ENCODE data around the gene TC2N. TPM values are rescaled to one million over a fixed set of nuclear protein-coding genes. Genes with fewer than 3 reads are reported as not detected.

TC2N gene
- total RNA-seq, 1 experiment from 2014 or later: 7.7 TPM

- Histone ChIP-seq H3K4me2 (no peak overlapping the region), H3F3A (ENCODE audit: insufficient read depth, low read depth) (no peaks in the 10 kb centered on the region), H3K9me2 (ENCODE audit: insufficient read depth) (no peaks in the 10 kb centered on the region), H4K20me1 (ENCODE audit: insufficient read depth) (no peaks in the 10 kb centered on the region), H2AFZ (no peak overlapping the region), H3K79me2 (ENCODE audit: low read depth) (no peaks in the 10 kb centered on the region), H3K36me3 (ENCODE audit: low read depth) (no peaks in the 10 kb centered on the region), H3K4me3 (no peak overlapping the region), H3K27ac (no peak overlapping the region), H3K4me1 (replicated peaks; ENCODE audit: insufficient read depth) (no peaks in the 10 kb centered on the region), H3K27me3 (ENCODE audit: insufficient read depth, low read depth) (no peaks in the 10 kb centered on the region), H3K9me3 (ENCODE audit: insufficient read depth, low read depth) (no peaks in the 10 kb centered on the region)
- intact Hi-C loops (cut with micrococcal nuclease; ENCODE audit: unreplicated experiment): no loop called here
- ChIA-PET POLR2A (ENCODE audit: unreplicated experiment) (no interaction called here), CTCF (no interaction called here)
- no peak for TF ChIP-seq EZH2 (IDR thresholded peaks at IDR 0.05; ENCODE audit: low read depth)
- TF ChIP-seq, protein P1, sequence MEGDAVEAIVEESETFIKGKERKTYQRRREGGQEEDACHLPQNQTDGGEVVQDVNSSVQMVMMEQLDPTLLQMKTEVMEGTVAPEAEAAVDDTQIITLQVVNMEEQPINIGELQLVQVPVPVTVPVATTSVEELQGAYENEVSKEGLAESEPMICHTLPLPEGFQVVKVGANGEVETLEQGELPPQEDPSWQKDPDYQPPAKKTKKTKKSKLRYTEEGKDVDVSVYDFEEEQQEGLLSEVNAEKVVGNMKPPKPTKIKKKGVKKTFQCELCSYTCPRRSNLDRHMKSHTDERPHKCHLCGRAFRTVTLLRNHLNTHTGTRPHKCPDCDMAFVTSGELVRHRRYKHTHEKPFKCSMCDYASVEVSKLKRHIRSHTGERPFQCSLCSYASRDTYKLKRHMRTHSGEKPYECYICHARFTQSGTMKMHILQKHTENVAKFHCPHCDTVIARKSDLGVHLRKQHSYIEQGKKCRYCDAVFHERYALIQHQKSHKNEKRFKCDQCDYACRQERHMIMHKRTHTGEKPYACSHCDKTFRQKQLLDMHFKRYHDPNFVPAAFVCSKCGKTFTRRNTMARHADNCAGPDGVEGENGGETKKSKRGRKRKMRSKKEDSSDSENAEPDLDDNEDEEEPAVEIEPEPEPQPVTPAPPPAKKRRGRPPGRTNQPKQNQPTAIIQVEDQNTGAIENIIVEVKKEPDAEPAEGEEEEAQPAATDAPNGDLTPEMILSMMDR (conservative IDR thresholded peaks at IDR 0.05): no peak
- BruUV-seq (replicated peaks): no TSS peak
- no peak for DNase-seq
Observed at GRCh38 chr14:91882776-91883175, 15.4 kb upstream of the TC2N start.

DNA sequence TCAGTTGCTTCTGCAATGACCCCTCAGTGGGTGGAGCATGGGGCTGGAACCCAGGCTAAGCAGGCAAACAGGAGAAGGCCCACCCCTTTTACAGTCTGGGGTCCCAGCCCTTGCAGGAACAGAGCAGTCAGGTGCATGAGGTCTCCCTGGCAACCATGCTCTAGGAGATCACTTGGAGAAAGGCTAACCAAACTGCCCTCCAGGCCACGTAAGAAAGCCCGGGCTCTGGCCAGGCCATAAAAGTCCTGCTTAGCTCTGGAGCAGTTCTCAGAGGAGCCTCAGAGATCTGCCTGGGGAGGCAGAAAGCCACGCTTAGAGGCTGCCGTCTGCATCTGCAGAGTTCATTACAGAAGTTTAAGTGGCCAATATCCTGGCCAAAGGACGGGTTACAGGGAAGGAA, 15.0 kb upstream of the TC2N start:
- TF ChIP-seq, protein P1 (conservative IDR thresholded peaks at IDR 0.05): no peak
- no peak for TF ChIP-seq EZH2 (IDR thresholded peaks at IDR 0.05; ENCODE audit: low read depth)
- Histone ChIP-seq H4K20me1 (ENCODE audit: insufficient read depth) (no peaks in the 10 kb centered on the region), H3F3A (ENCODE audit: insufficient read depth, low read depth) (no peaks in the 10 kb centered on the region), H3K4me3 (no peak overlapping the region), H3K4me1 (replicated peaks; ENCODE audit: insufficient read depth) (no peaks in the 10 kb centered on the region), H3K4me2 (no peak overlapping the region), H3K9me2 (ENCODE audit: insufficient read depth) (no peaks in the 10 kb centered on the region), H3K27ac (no peak overlapping the region), H3K79me2 (ENCODE audit: low read depth) (no peaks in the 10 kb centered on the region), H3K36me3 (ENCODE audit: low read depth) (no peaks in the 10 kb centered on the region), H2AFZ (no peak overlapping the region), H3K9me3 (ENCODE audit: insufficient read depth, low read depth) (no peaks in the 10 kb centered on the region), H3K27me3 (ENCODE audit: insufficient read depth, low read depth) (no peaks in the 10 kb centered on the region)
- DNase-seq: no peak
- ChIA-PET CTCF (no interaction called here), POLR2A (ENCODE audit: unreplicated experiment) (no interaction called here)
- no TSS peak for BruUV-seq (replicated peaks)
- intact Hi-C loops (cut with micrococcal nuclease; ENCODE audit: unreplicated experiment): no loop called here

- intact Hi-C loops (cut with micrococcal nuclease; ENCODE audit: unreplicated experiment): no loop called here
- Histone ChIP-seq H3K9me3 (ENCODE audit: insufficient read depth, low read depth) (no peaks in the 10 kb centered on the region), H3K36me3 (ENCODE audit: low read depth) (no peaks in the 10 kb centered on the region), H3F3A (ENCODE audit: insufficient read depth, low read depth) (no peaks in the 10 kb centered on the region), H2AFZ (no peak overlapping the region), H3K4me3 (no peak overlapping the region), H4K20me1 (ENCODE audit: insufficient read depth) (no peaks in the 10 kb centered on the region), H3K27ac (no peak overlapping the region), H3K4me2 (no peak overlapping the region), H3K9me2 (ENCODE audit: insufficient read depth) (no peaks in the 10 kb centered on the region), H3K79me2 (ENCODE audit: low read depth) (no peaks in the 10 kb centered on the region), H3K4me1 (replicated peaks; ENCODE audit: insufficient read depth) (no peaks in the 10 kb centered on the region; the same call in 1 of the 2 replicates), H3K27me3 (ENCODE audit: insufficient read depth, low read depth) (no peaks in the 10 kb centered on the region)
- CTCF ChIA-PET: no interaction called here
- TF ChIP-seq, protein P1 (conservative IDR thresholded peaks at IDR 0.05): no peak
- TF ChIP-seq EZH2 (IDR thresholded peaks at IDR 0.05; ENCODE audit: low read depth): no peak
- no TSS peak for BruUV-seq (replicated peaks)
- DNase-seq: no peak
- POLR2A ChIA-PET (ENCODE audit: unreplicated experiment): no interaction called here
Observed at GRCh38 chr14:91879196-91879595, 11.9 kb upstream of the TC2N start.
